Measurements from ENCODE around the gene RBMS1.

- TF ChIP-seq, protein P1, sequence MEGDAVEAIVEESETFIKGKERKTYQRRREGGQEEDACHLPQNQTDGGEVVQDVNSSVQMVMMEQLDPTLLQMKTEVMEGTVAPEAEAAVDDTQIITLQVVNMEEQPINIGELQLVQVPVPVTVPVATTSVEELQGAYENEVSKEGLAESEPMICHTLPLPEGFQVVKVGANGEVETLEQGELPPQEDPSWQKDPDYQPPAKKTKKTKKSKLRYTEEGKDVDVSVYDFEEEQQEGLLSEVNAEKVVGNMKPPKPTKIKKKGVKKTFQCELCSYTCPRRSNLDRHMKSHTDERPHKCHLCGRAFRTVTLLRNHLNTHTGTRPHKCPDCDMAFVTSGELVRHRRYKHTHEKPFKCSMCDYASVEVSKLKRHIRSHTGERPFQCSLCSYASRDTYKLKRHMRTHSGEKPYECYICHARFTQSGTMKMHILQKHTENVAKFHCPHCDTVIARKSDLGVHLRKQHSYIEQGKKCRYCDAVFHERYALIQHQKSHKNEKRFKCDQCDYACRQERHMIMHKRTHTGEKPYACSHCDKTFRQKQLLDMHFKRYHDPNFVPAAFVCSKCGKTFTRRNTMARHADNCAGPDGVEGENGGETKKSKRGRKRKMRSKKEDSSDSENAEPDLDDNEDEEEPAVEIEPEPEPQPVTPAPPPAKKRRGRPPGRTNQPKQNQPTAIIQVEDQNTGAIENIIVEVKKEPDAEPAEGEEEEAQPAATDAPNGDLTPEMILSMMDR (IDR thresholded peaks at IDR 0.05): peak in 1 of 5 experiments; percentile 19
- TF ChIP-seq EP300 (IDR thresholded peaks at IDR 0.05) (peak in 1 of 2 donors; percentile 35), POLR2A (IDR thresholded peaks at IDR 0.05) (no peak)
Observed at GRCh38 chr2:160332318-160332717, 161.3 kb downstream of the RBMS1 start.

Data from tibial nerve (tissue), 4 donors.